HepG2 (cell line): ENCODE results near the gene ZNF519. TPM values are rescaled to one million over a fixed set of nuclear protein-coding genes. Genes with fewer than 3 reads are reported as not detected.
"Not testable (repeated sequence)": the region's sequence is repeated elsewhere in the genome, so short reads cannot be mapped to it uniquely, and the experiment has no call there.

ENCODE experiments used
- CTCF ChIP-seq: sonication (generic); formaldehyde crosslinking; IDR thresholded peaks from 2 replicates; pipeline ENCODE4 v1.5.0; 2020; ENCODE audit warnings: mild to moderate bottlenecking, missing genetic modification reagents, moderate library complexity
- FOXO1 ChIP-seq: sonication (generic); formaldehyde crosslinking; IDR thresholded peaks from 2 replicates; pipeline ENCODE4 v1.4.0; 2020; ENCODE audit warnings: missing genetic modification reagents
- FOXP4 ChIP-seq: sonication (generic); formaldehyde crosslinking; IDR thresholded peaks from 2 replicates; pipeline ENCODE4 v1.4.0; 2020; ENCODE audit warnings: missing genetic modification reagents
- NAIF1 ChIP-seq: sonication (generic); formaldehyde crosslinking; IDR thresholded peaks from 2 replicates; pipeline ENCODE4 v1.5.0; 2020; ENCODE audit warnings: mild to moderate bottlenecking, missing genetic modification reagents, borderline replicate concordance
- NCOA2 ChIP-seq: sonication (generic); formaldehyde crosslinking; IDR thresholded peaks from 2 replicates; pipeline ENCODE4 v1.8.0; 2022; ENCODE audit warnings: inconsistent platforms
- NFYC ChIP-seq: IDR thresholded peaks from 2 replicates; pipeline ENCODE4 v1.6.1; 2016; ENCODE audit warnings: missing genetic modification reagents, missing compliant biosample characterization
- POGZ ChIP-seq: sonication (generic); formaldehyde crosslinking; IDR thresholded peaks from 2 replicates; pipeline ENCODE4 v1.4.0; 2020; ENCODE audit warnings: mild to moderate bottlenecking, missing genetic modification reagents
- SKIL ChIP-seq: sonication (generic); formaldehyde crosslinking; IDR thresholded peaks from 2 replicates; pipeline ENCODE4 v1.8.0; 2022; ENCODE audit warnings: missing genetic modification reagents, mild to moderate bottlenecking, moderate library complexity, borderline replicate concordance
- SP4 ChIP-seq: sonication (generic); formaldehyde crosslinking; IDR thresholded peaks from 2 replicates; pipeline ENCODE4 v1.8.1; 2023; ENCODE audit warnings: mild to moderate bottlenecking, missing genetic modification reagents
- TCF12 ChIP-seq, 2 experiments: fragments of 450-650 bp in 1 of 2; sonication (generic) in 1 of 2; formaldehyde crosslinking in 1 of 2; IDR thresholded peaks; 2 replicates each; pipeline versions ENCODE4 v1.6.1 to v1.8.0; 2017 to 2022; ENCODE audit warnings: antibody characterized with exemption in 1 of 2, mild to moderate bottlenecking in 1 of 2, missing genetic modification reagents in 1 of 2, moderate library complexity in 1 of 2
- THAP11 ChIP-seq: IDR thresholded peaks from 2 replicates; pipeline ENCODE4 v1.6.1; 2016; ENCODE audit warnings: missing biosample characterization, missing genetic modification reagents
- ZBTB10 ChIP-seq: sonication (generic); formaldehyde crosslinking; IDR thresholded peaks from 2 replicates; pipeline ENCODE4 v1.4.0; 2020; ENCODE audit warnings: missing genetic modification reagents, borderline replicate concordance
- ZKSCAN8 ChIP-seq: IDR thresholded peaks from 2 replicates; pipeline ENCODE4 v1.6.1; 2016; ENCODE audit warnings: borderline replicate concordance, missing genetic modification reagents, missing compliant biosample characterization
- ZNF552 ChIP-seq: sonication (generic); formaldehyde crosslinking; IDR thresholded peaks from 2 replicates; pipeline ENCODE4 v1.9.0; 2022; ENCODE audit warnings: missing genetic modification reagents, mild to moderate bottlenecking, borderline replicate concordance
- ZNF788 ChIP-seq: sonication (generic); formaldehyde crosslinking; IDR thresholded peaks from 2 replicates; pipeline ENCODE4 v1.5.0; 2020; ENCODE audit warnings: mild to moderate bottlenecking, missing genetic modification reagents, borderline replicate concordance
- polyA plus RNA-seq, 8 experiments: library from polyadenylated mRNA; depleted of rRNA in 3 of 8; stranded (reverse) in 7 of 8; unstranded in 1 of 8; fragments of >200 nt; fragmentation: Illumina TruSeq in 4 of 8; extraction: Trizol in 4 of 8; gene quantifications; 2 replicates each; pipeline versions ENCODE4 v1.2.1 to v1.2.3, GENCODE V29; 2011 to 2016; ENCODE audit warnings: low read depth in 4 of 8, missing spikeins in 1 of 8, mixed read lengths in 1 of 8; ENCODE audit not compliant: insufficient read depth in 1 of 8
- total RNA-seq, 5 experiments: library from RNA; depleted of rRNA; stranded (reverse); fragments of >200 nt; fragmentation: Illumina TruSeq; extraction: Trizol; gene quantifications; 2 replicates each; pipeline ENCODE4 v1.2.3, GENCODE V29; 2016; ENCODE audit warnings: low read depth in 1 of 5
- TF ChIP-seq, protein P1 (sequence below): sonication (generic); formaldehyde crosslinking; IDR thresholded peaks from 2 replicates; pipeline ENCODE4 v1.5.0; 2020; ENCODE audit warnings: mild to moderate bottlenecking, missing genetic modification reagents, borderline replicate concordance

Gene ZNF519
- total and polyA plus RNA-seq, 2 of the 13 experiments (the other 11 are each of a cell fraction or from before 2014, with no cell fraction given), result 7.3 to 11.1 TPM

- peak; percentile 45; the same call in 1 of the 2 replicates for TF ChIP-seq FOXP4 (CRISPR knock-in tag)
- TF ChIP-seq NFYC (CRISPR knock-in tag), result peak; percentile 26; the same call in 1 of the 2 replicates
- 0 out of 2 replicates have a peak, but pooled peaks have one; percentile 58 for TF ChIP-seq SP4
- TF ChIP-seq NAIF1 (CRISPR knock-in tag), result peak; percentile 91
- TF ChIP-seq, protein P1, sequence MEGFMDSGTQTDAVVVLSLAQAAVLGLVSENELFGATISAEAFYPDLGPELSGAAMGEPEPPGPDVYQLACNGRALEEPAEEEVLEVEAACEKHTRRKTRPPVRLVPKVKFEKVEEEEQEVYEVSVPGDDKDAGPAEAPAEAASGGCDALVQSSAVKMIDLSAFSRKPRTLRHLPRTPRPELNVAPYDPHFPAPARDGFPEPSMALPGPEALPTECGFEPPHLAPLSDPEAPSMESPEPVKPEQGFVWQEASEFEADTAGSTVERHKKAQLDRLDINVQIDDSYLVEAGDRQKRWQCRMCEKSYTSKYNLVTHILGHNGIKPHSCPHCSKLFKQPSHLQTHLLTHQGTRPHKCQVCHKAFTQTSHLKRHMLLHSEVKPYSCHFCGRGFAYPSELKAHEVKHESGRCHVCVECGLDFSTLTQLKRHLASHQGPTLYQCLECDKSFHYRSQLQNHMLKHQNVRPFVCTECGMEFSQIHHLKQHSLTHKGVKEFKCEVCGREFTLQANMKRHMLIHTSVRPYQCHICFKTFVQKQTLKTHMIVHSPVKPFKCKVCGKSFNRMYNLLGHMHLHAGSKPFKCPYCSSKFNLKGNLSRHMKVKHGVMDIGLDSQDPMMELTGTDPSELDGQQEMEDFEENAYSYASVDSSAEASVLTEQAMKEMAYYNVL (CRISPR knock-in tag), result peak; percentile 31; the same call in 1 of the 2 replicates
- 0 out of 2 replicates have a peak, but pooled peaks have one; percentile 59 for TF ChIP-seq ZNF552 (CRISPR knock-in tag)
- peak; percentile 88 for TF ChIP-seq CTCF
- TF ChIP-seq SKIL (CRISPR knock-in tag), result peak; percentile 50
- peak; percentile 84 for TF ChIP-seq POGZ
- peak; percentile 57 for TF ChIP-seq THAP11 (CRISPR knock-in tag)
- not testable (repeated sequence) for TF ChIP-seq TCF12 (IDR thresholded peaks at IDR 0.05)
- TF ChIP-seq TCF12 (CRISPR knock-in tag; IDR thresholded peaks at IDR 0.05), result peak; percentile 71; the same call in 1 of the 2 replicates
- TF ChIP-seq ZNF788 (CRISPR knock-in tag), result peak; percentile 84; the same call in 1 of the 2 replicates
- peak; percentile 32; the same call in 1 of the 2 replicates for TF ChIP-seq NCOA2 (CRISPR knock-in tag)
- TF ChIP-seq FOXO1 (CRISPR knock-in tag), result peak; percentile 32; the same call in 1 of the 2 replicates
- TF ChIP-seq ZKSCAN8, result 0 out of 2 replicates have a peak, but pooled peaks have one; percentile 41
- 0 out of 2 replicates have a peak, but pooled peaks have one; percentile 39 for TF ChIP-seq ZBTB10 (CRISPR knock-in tag)
Measured at GRCh38 chr18:14178321-14179196, 46.3 kb upstream of the ZNF519 start (continued).
